ENCODE data around the gene SATB1.

Gene SATB1

GRCh38 chr3:18396428-18396827 lies 28.7 kb downstream of the SATB1 start:
- DNase-seq: no peak

DNA sequence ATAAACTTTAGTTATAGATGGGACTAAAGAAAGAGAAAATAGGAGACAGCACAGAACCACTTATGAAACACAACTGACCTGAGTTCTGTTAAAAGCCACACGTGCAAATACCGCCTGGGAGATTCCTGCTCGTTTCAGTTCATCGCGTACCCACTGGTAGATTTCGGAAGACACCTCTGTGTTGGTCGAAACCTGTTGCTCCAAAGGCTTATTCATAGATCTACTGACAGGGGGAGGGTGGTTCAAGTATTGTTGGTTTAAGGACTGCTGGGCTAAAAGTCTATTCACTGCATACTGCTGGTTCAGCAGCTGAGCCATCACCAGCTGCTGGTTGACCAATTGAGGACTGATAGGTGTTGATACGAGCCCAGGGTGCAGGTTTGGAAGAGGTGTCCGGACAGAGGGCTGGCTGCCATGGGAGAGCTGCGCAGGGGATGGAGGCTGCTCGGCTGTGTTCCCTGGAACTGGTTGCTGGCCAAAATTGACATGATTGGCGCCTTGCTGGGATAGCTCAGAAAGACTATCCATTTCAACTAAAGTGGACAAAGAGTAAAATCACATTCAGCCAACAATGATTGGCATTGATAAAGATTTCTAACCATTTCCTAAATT lies 30.6 kb downstream of the SATB1 start:
- no peak for DNase-seq

- DNase-seq: no peak
Observed at GRCh38 chr3:18393906-18394305, 31.2 kb downstream of the SATB1 start.

- DNase-seq: no peak
Observed at GRCh38 chr3:18390024-18390660, 35.0 kb downstream of the SATB1 start.

DNA sequence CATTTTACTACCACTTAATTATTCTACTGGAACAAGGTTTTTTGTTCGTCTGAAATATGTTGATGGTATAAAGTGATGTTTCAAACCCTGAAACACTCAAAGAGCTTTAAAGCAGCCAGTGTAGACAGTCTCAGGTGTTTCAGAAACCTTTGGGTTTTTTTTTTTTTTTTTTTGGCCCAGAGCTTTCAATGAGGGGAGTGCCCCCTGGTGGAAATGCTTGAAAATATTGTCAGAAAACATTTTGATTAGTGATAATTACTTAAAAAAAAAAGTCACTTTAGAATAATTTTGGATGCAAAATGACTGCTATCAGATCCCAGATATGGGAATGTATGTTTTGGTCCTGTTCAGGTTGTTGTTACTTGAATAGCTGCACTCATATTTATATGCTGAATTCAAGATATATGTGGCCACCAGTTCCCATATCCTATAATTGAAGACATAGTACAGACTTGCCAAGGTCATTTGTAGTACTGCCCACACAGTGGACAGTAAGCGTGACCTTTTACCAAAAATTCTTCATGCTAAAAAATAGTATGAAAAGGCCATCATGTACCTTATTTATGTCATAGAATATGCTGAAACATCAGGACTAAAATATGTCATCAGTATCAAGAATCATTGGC lies 35.9 kb downstream of the SATB1 start:
- peak; percentile 61 for DNase-seq

DNA sequence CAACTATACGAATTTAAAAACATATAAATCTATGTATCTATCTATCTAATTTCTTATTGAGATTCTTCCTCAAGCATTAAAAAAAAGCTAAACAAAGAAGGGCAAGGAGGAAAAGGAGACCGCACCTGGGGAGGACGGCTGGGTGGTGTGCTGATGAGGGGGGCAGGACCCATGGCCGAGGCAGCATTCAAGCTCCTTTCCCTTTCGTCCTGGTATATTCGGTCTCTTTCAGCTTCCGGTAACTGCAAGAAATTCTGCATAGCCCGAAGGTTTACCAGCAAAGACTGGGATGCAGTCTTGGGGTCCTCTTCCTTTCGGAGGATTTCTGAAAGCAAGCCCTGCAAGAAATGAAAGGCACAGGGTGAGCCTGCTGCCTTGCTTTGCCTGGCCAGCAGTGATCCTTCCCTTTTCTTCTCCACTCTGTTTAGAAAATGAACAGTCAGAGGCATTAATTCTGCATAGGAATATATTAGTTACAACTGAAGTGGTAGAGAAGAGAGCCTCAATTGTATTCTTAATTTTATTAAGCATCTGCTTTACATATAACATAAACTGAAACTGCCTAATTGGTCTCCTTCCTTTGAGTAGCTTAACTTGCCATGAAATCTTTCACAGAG lies 38.8 kb downstream of the SATB1 start:
- DNase-seq: no peak

GRCh38 chr3:18385706-18386105 lies 39.4 kb downstream of the SATB1 start:
- no peak for DNase-seq

- no peak for DNase-seq
Observed at GRCh38 chr3:18382760-18383369, 42.3 kb downstream of the SATB1 start.

GRCh38 chr3:18379647-18380046 lies 45.5 kb downstream of the SATB1 start:
- DNase-seq: no peak

GRCh38 chr3:18378218-18378617 lies 46.9 kb downstream of the SATB1 start:
- DNase-seq: no peak

DNA sequence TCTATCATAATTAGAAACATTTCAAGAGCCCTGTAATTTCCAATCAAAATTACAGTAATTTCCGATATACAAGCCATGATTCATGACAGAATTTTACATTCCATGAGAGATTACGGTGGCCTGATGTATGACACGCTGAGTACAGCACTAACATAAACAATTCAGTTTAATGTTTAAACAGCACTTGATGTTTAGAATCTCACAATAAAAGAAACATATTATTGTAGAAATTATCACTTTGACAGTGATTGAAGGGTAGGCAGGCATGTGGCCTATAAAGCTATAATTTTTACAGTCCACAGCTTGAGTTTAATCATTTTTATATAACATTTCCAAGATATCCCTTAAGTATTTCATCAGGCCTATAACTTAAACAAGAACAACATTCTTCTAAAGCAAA lies 48.5 kb downstream of the SATB1 start:
- no peak for DNase-seq

DNA sequence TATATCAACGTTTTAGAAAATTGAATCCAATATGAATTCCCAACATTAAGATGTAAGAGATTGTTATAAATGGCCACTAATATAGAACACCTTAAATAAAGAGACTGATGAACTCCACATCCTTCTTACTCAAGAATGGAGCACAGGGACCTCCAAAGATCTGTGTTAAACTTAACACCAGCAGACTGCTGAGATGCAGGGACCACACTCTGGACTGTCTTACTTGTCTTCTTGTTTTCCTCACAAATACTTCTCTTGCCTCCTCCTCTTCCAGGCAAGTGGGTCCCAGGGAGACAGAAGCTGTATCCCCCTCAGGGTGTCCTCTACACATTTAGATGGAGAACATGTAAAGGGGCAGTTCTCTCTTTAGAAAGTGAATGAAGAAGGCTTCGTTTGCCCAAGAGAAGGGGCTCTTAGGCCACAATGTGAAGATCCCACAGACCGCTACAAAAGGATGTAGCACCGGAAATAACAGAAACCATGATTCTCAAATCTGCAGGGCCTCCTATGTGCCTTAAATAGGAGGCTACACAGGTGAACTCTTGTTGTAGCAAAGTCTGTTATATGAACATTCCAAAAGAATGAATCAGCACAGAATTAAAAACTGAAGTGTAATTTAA lies 52.2 kb downstream of the SATB1 start:
- DNase-seq: no peak

- DNase-seq: no peak
Observed at GRCh38 chr3:18370672-18371071, 54.5 kb downstream of the SATB1 start.

DNA sequence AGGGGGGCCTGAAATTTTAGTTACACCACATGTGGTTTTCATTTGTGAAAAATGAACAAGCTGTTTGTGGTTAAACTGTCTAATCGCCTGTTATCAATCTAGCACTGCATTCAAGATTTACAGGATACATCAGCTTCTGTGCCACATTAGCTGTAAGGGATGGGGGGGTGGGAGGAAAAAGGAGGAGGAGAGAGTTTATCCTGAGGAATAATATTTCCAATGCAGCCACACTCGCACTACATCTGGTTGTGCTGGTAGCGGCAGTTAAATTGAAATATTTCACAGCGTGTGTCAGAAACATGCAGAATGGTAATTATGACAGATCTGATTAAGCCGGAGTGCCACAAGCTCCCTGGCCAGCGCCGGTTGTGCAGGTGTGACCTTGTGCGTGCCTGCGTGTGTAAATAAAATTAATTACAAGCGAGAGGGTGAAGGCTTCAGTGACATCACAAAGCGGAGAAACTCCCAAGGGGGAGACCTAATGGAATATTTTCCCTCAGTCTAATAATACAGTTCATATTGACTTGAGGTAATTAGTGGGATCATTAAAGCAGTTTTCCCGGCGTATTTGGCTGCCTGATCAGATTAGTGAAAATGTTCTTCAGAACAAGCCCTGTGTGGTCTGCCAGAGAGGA lies 55.5 kb downstream of the SATB1 start:
- no peak for DNase-seq

DNA sequence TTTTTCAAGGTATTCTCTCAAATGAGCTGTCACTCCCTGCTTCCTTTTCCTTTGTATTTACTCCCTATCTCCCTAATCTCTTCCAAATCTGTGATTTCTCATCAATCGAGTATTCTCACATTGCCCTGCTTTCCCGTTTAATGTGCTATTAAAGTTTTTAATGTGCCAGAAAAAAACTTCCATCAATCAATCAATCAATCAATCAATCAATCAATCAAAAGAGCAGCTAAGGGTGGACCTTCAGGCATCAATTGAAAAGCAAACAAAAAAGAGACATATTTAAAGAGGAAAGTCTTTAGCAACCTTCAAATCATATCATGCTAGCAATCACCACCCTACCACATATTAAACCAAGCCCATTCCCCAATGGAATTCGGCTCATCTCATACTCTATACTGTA lies 58.9 kb downstream of the SATB1 start:
- no peak for DNase-seq

GRCh38 chr3:18363338-18363737 lies 61.8 kb downstream of the SATB1 start:
- no peak for DNase-seq

- no peak for DNase-seq
Observed at GRCh38 chr3:18357747-18358146, 67.4 kb downstream of the SATB1 start.

- DNase-seq: no peak
Observed at GRCh38 chr3:18355832-18356231, 69.3 kb downstream of the SATB1 start.

GRCh38 chr3:18354701-18355100 lies 70.4 kb downstream of the SATB1 start:
- no peak for DNase-seq

DNA sequence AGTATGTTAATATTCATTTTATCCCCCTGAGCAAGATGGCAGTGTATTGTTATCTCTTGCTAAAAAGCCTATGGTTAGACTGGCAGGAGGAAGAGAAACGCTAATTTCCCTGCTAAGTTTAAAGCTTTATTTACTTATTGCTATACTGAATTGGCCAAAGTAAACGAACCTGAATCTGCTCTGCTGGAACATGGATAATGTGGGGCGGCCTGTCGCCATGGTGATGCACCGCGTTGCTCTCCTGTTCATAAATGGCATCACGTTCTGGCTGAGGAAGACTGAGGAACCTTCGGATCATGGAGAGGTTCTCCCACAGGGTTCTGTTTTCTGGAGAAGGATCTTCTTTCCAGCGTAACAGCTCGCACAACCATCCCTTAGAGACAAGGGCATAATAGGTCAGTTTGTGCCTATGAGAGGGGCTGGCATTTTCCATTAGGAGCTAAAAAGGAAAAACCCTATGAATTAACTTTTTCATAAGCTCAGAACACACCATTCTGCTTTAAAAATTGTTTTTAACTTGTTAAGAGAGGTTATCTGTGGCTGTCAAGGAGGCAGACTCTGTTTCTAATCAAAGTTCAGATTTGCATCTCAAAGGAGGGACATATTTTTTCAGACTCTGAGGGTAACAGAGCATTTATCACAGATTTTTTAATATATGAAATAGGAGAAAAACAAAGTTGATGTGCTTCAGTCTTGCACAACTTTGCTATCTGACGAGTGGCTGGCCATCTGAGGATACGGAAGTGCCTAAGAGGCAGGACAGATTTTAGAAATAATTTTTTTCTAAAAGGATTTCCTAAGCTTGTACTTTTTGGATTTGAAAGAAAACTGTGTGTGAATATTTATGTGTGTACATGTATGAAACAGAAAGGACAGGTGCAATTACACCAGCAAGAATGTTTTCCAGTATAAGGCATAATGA lies 73.1 kb downstream of the SATB1 start:
- DNase-seq: no peak

DNA sequence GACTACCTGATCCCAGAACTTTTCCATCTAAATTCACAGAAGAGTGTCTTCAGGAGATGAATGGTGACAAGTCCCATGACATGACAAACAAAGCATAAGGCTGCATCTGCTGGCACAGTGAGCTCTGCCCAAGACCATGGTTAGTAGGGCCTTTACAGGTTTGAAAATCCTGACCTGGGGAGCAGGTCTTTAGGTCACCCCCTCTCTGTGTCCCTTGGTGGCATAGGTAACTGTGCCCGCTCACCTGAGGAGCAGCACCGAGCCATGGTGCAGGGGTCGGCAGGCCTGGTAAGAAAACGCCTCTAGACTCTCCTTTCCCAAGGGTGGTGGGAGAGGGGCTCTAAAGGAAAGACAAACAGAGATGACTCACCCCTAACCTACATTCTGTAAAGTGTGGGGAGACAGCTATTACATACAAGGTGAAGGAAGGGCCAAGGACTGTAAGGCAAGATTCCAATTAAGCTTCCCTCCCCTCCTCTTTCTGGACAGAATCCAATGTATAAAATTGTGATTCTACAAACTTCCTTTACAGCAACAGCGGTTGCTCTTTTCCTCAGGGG lies 74.0 kb downstream of the SATB1 start:
- no peak for DNase-seq
